Fibroblast of skin of left biceps (primary cell): Measurements from ENCODE around the gene EXOC3L4.
"Not testable (repeated sequence)": the region's sequence is repeated elsewhere in the genome, so short reads cannot be mapped to it uniquely, and the experiment has no call there.

Experiments used
- DNase-seq, 2 experiments: peaks; one replicate each; pipeline ENCODE4 v3.0.0-alpha.2; 2013; ENCODE audit warnings: low read depth in 2 of 2

The EXOC3L4 gene

GRCh38 chr14:103149351-103150237 lies 55.1 kb downstream of the EXOC3L4 start:
- DNase-seq = no peak

- DNase-seq = no peak
These were observed 56.9 kb downstream of the EXOC3L4 start for GRCh38 chr14:103151270-103151945.

- no peak for DNase-seq
These were observed 60.5 kb downstream of the EXOC3L4 start for GRCh38 chr14:103155010-103155409.

GRCh38 chr14:103155416-103155815 lies 60.9 kb downstream of the EXOC3L4 start:
- DNase-seq = not testable (repeated sequence)

DNA sequence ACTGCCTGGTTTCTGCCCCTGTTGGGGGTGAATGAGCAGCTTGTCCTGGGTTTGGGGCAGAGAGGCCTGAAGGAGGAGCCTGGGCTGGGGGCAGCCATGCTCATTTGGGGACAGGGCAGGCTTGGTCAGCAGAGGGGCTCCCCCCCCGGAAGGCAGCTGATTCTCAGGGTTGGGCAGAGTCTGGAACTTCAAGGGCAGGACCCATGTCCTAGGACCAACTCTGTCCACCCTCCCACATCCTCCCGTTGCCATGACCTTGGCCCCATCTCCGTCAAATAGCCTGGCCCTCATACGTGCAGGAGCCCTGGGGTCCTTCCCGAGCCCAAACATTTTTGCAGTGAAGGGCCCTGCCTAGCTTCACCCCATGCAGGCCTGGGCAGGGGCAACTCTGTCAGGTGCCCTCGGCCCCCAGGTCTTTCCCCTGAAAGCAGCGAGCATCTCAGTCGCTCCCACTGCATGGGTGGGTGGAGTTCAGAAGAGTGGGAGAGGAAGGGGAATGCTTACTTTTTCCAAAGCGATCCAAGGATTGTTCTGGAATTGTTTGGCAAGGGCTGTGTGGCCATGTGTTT lies 61.4 kb downstream of the EXOC3L4 start:
- DNase-seq = no peak

- no peak for DNase-seq
These were observed 62.3 kb downstream of the EXOC3L4 start for GRCh38 chr14:103156651-103157378.

- DNase-seq = no peak
These were observed 63.4 kb downstream of the EXOC3L4 start for GRCh38 chr14:103157969-103158368.

GRCh38 chr14:103158688-103159087 lies 64.2 kb downstream of the EXOC3L4 start:
- no peak for DNase-seq
